GM18861 (cell line): ENCODE data around the gene GNAI2.
"Not testable (repeated sequence)": the region's sequence is repeated elsewhere in the genome, so short reads cannot be mapped to it uniquely, and the experiment has no call there.

ENCODE experiments used
- ATAC-seq: cut with Tn5 transposase; IDR thresholded peaks from one replicate; pipeline ENCODE4 v1.9.1; 2021; ENCODE audit not compliant: unreplicated experiment

GNAI2 gene

GRCh38 chr3:50204804-50205412 is 31.1 kb upstream of the GNAI2 start, which contains the start of gene SLC38A3:
SLC38A3 (plus strand) TSS chr3:50205271; CDS start chr3:50214200, 8,929 bp downstream.
- no peak for ATAC-seq

- ATAC-seq = no peak
Observed at GRCh38 chr3:50205413-50206276, 30.4 kb upstream of the GNAI2 start.

- no peak for ATAC-seq
Observed at GRCh38 chr3:50207359-50208042, 28.5 kb upstream of the GNAI2 start.

- ATAC-seq = no peak
Observed at GRCh38 chr3:50208677-50209344, 27.2 kb upstream of the GNAI2 start.

- ATAC-seq = no peak
Observed at GRCh38 chr3:50210176-50210509, 25.9 kb upstream of the GNAI2 start.

- ATAC-seq = no peak
Observed at GRCh38 chr3:50210510-50211367, 25.3 kb upstream of the GNAI2 start.

- not testable (repeated sequence) for ATAC-seq
Observed at GRCh38 chr3:50211368-50211717, 24.7 kb upstream of the GNAI2 start.

- no peak for ATAC-seq
Observed at GRCh38 chr3:50211930-50212329, 24.1 kb upstream of the GNAI2 start.

- no peak for ATAC-seq
Observed at GRCh38 chr3:50212502-50212901, 23.5 kb upstream of the GNAI2 start.

GRCh38 chr3:50212971-50213370 is 23.0 kb upstream of the GNAI2 start:
- no peak for ATAC-seq

- no peak for ATAC-seq
Observed at GRCh38 chr3:50213373-50213772, 22.6 kb upstream of the GNAI2 start.

- no peak for ATAC-seq
Observed at GRCh38 chr3:50214824-50215223, 21.2 kb upstream of the GNAI2 start.

GRCh38 chr3:50215529-50215928 is 20.5 kb upstream of the GNAI2 start:
- no peak for ATAC-seq

GRCh38 chr3:50217681-50218080 is 18.3 kb upstream of the GNAI2 start:
- ATAC-seq = no peak

- ATAC-seq = no peak
Observed at GRCh38 chr3:50218448-50218847, 17.6 kb upstream of the GNAI2 start.

- no peak for ATAC-seq
Observed at GRCh38 chr3:50219285-50219684, 16.7 kb upstream of the GNAI2 start.

- ATAC-seq = no peak
Observed at GRCh38 chr3:50220109-50220508, 15.9 kb upstream of the GNAI2 start.

- no peak for ATAC-seq
Observed at GRCh38 chr3:50221051-50221410, 15.0 kb upstream of the GNAI2 start.

GRCh38 chr3:50221411-50222168 is 14.4 kb upstream of the GNAI2 start:
- ATAC-seq = no peak

GRCh38 chr3:50222169-50222528 is 13.9 kb upstream of the GNAI2 start:
- no peak for ATAC-seq
